IPS DF 6.9 (cell line): ENCODE results near the gene ROR1.

Source experiments
- DNase-seq: peaks from one replicate; pipeline ENCODE4 v3.0.0-alpha.2; 2013; ENCODE audit warnings: low read depth, low spot score
- H3K27ac ChIP-seq: one replicate; pipeline ENCODE4 v1.5.1; 2013; ENCODE audit warnings: low read length, control low read depth
- H3K27me3 ChIP-seq: 2 replicates; pipeline ENCODE4 v1.6.1; 2013; ENCODE audit warnings: mild to moderate bottlenecking, low read length; ENCODE audit not compliant: control insufficient read depth, insufficient read depth
- H3K36me3 ChIP-seq: 2 replicates; pipeline ENCODE4 v1.6.1; 2013; ENCODE audit warnings: low read length; ENCODE audit not compliant: control insufficient read depth, insufficient read depth
- H3K4me1 ChIP-seq: 2 replicates; pipeline ENCODE4 v1.6.1; 2013; ENCODE audit warnings: low read length; ENCODE audit not compliant: control insufficient read depth, insufficient read depth
- H3K4me3 ChIP-seq: 2 replicates; pipeline ENCODE4 v1.5.1; 2013; ENCODE audit warnings: mild to moderate bottlenecking, low read length
- H3K9me3 ChIP-seq: 2 replicates; pipeline ENCODE4 v1.6.1; 2013; ENCODE audit warnings: low read length, inconsistent platforms; ENCODE audit not compliant: control insufficient read depth, insufficient read depth
- WGBS: extraction: QIAGEN DNeasy Blood & Tissue Kit; methylation state at CpG from one replicate; pipeline ENCODE4 v1.1.7; 2013; ENCODE audit warnings: mixed read lengths, missing lambda C conversion rate; ENCODE audit not compliant: insufficient read length, insufficient coverage; 5-methylcytosine and 5-hydroxymethylcytosine counted together

ROR1 gene

GRCh38 chr1:63928186-63929105 lies 154.6 kb downstream of the ROR1 start:
- no peaks in the 10 kb centered on the region for H3K36me3 ChIP-seq
- no peak overlapping the region for H3K4me3 ChIP-seq
- H3K27me3 ChIP-seq, result no peaks in the 10 kb centered on the region
- DNase-seq, result no peak
- H3K4me1 ChIP-seq, result no peaks in the 10 kb centered on the region
- H3K9me3 ChIP-seq, result no peaks in the 10 kb centered on the region
- no peak overlapping the region for H3K27ac ChIP-seq
- no CpG with 5 or more reads among the region's 7 CpGs for WGBS

- no peak overlapping the region for H3K4me3 ChIP-seq
- no peaks in the 10 kb centered on the region for H3K4me1 ChIP-seq
- H3K9me3 ChIP-seq, result no peaks in the 10 kb centered on the region
- H3K27me3 ChIP-seq, result no peaks in the 10 kb centered on the region
- no peak overlapping the region for H3K27ac ChIP-seq
- no CpG with 5 or more reads among the region's 3 CpGs for WGBS
- H3K36me3 ChIP-seq, result no peaks in the 10 kb centered on the region
- no peak for DNase-seq
Observed at GRCh38 chr1:63929106-63929478, 155.3 kb downstream of the ROR1 start.

- H3K27ac ChIP-seq, result no peak overlapping the region
- H3K9me3 ChIP-seq, result no peaks in the 10 kb centered on the region
- H3K27me3 ChIP-seq, result no peaks in the 10 kb centered on the region
- no peaks in the 10 kb centered on the region for H3K4me1 ChIP-seq
- DNase-seq, result no peak
- no peak overlapping the region for H3K4me3 ChIP-seq
- H3K36me3 ChIP-seq, result no peaks in the 10 kb centered on the region
- no CpG with 5 or more reads among the region's 2 CpGs for WGBS
Observed at GRCh38 chr1:63931468-63931867, 157.7 kb downstream of the ROR1 start.

- Histone ChIP-seq H3K4me3 (no peak overlapping the region), H3K4me1 (no peaks in the 10 kb centered on the region), H3K9me3 (no peaks in the 10 kb centered on the region), H3K27me3 (no peaks in the 10 kb centered on the region), H3K27ac (no peak overlapping the region), H3K36me3 (no peaks in the 10 kb centered on the region)
- no CpG with 5 or more reads among the region's 1 CpG for WGBS
- DNase-seq, result no peak
Observed at GRCh38 chr1:63934697-63935096, 160.9 kb downstream of the ROR1 start.

- Histone ChIP-seq H3K4me3 (no peak overlapping the region), H3K27ac (no peak overlapping the region), H3K27me3 (no peaks in the 10 kb centered on the region), H3K36me3 (no peaks in the 10 kb centered on the region), H3K9me3 (no peaks in the 10 kb centered on the region), H3K4me1 (no peaks in the 10 kb centered on the region)
- no peak for DNase-seq
- WGBS, result no CpG with 5 or more reads among the region's 1 CpG
Observed at GRCh38 chr1:63935143-63935542, 161.3 kb downstream of the ROR1 start.

GRCh38 chr1:63935553-63935952 lies 161.7 kb downstream of the ROR1 start:
- H3K9me3 ChIP-seq, result no peaks in the 10 kb centered on the region
- DNase-seq, result no peak
- no peaks in the 10 kb centered on the region for H3K27me3 ChIP-seq
- H3K36me3 ChIP-seq, result no peaks in the 10 kb centered on the region
- H3K4me3 ChIP-seq, result no peak overlapping the region
- no peaks in the 10 kb centered on the region for H3K4me1 ChIP-seq
- no peak overlapping the region for H3K27ac ChIP-seq
- no CpG with 5 or more reads among the region's 1 CpG for WGBS

GRCh38 chr1:63936276-63936675 lies 162.5 kb downstream of the ROR1 start:
- Histone ChIP-seq H3K27ac (no peak overlapping the region), H3K4me3 (no peak overlapping the region), H3K27me3 (no peaks in the 10 kb centered on the region), H3K4me1 (no peaks in the 10 kb centered on the region), H3K36me3 (no peaks in the 10 kb centered on the region), H3K9me3 (no peaks in the 10 kb centered on the region)
- no CpG with 5 or more reads among the region's 1 CpG for WGBS
- no peak for DNase-seq

- Histone ChIP-seq H3K36me3 (no peaks in the 10 kb centered on the region), H3K27me3 (no peaks in the 10 kb centered on the region), H3K4me1 (no peaks in the 10 kb centered on the region), H3K9me3 (no peaks in the 10 kb centered on the region), H3K27ac (no peak overlapping the region), H3K4me3 (no peak overlapping the region)
- no CpG with 5 or more reads among the region's 2 CpGs for WGBS
- no peak for DNase-seq
Observed at GRCh38 chr1:63936801-63937200, 163.0 kb downstream of the ROR1 start.

- H3K27ac ChIP-seq, result no peak overlapping the region
- no CpG with 5 or more reads among the region's 3 CpGs for WGBS
- H3K27me3 ChIP-seq, result no peaks in the 10 kb centered on the region
- H3K36me3 ChIP-seq, result no peaks in the 10 kb centered on the region
- no peak for DNase-seq
- H3K4me3 ChIP-seq, result no peak overlapping the region
- H3K4me1 ChIP-seq, result no peaks in the 10 kb centered on the region
- no peaks in the 10 kb centered on the region for H3K9me3 ChIP-seq
Observed at GRCh38 chr1:63937461-63938022, 163.7 kb downstream of the ROR1 start.

GRCh38 chr1:63940440-63940839 lies 166.6 kb downstream of the ROR1 start:
- Histone ChIP-seq H3K4me1 (peaks cover 2% of the 10 kb centered on the region; the same call in 1 of the 2 replicates), H3K27ac (no peak overlapping the region), H3K9me3 (no peaks in the 10 kb centered on the region), H3K36me3 (no peaks in the 10 kb centered on the region), H3K4me3 (no peak overlapping the region), H3K27me3 (no peaks in the 10 kb centered on the region)
- no peak for DNase-seq
- no CpG with 5 or more reads among the region's 2 CpGs for WGBS
